Heart left ventricle (tissue), 13 donors: ENCODE data around the gene MPG.

Experiments used
- POLR2A ChIP-seq, 2 donors: fragments of 450-650 bp; IDR thresholded peaks; one replicate each; pipeline ENCODE4 v1.6.1; 2017; ENCODE audit warnings: antibody characterized with exemption in 2 of 2, mild to moderate bottlenecking in 2 of 2, moderate library complexity in 2 of 2
- TF ChIP-seq, protein P1 (sequence below), 12 donors: fragments of 200-600 bp; sonication (generic) in 4 of 12; IDR thresholded peaks; one replicate each; pipeline versions ENCODE4 v1.5.0 to v1.8.0; 2018 to 2022; ENCODE audit warnings: antibody characterized with exemption in 12 of 12, mild to moderate bottlenecking in 5 of 12
- donor health status: ischemic (EF 13 %, LVEDD 7.1; RV severe dilation, severe dysfunction).
- donor health status: DM: no; HTN: yes; CAD: no.
- donor health status: DM: no; HTN: no; CAD: no.
- donor health status: ischemic (EF 25% LVEDD 6.9; RV normal size, moderate dysfunction).
- donor health status: ischemic (EF 25% LVEDD 5.7; RV mildly dilated, moderate dysfunction).
- donor health status: ischemic (EF 35%, LVEDD 5.7; RV mildly dilated, moderate dysfunction).
- donor health status: nonischemic (EF 11% LVEDD 7.7; RV severe dilation, severe dysfunction).
- donor health status: DM: yes; HTN: yes; CAD: no.
- donor health status: PGD.
- donor health status: ischemic (EF 29% LVEDD 5.4; RV normal size, mild dysfunction).
- donor health status: nonischemic (EF 23%, LVEDD 6.1; RV moderate dilation, normal function).

DNA sequence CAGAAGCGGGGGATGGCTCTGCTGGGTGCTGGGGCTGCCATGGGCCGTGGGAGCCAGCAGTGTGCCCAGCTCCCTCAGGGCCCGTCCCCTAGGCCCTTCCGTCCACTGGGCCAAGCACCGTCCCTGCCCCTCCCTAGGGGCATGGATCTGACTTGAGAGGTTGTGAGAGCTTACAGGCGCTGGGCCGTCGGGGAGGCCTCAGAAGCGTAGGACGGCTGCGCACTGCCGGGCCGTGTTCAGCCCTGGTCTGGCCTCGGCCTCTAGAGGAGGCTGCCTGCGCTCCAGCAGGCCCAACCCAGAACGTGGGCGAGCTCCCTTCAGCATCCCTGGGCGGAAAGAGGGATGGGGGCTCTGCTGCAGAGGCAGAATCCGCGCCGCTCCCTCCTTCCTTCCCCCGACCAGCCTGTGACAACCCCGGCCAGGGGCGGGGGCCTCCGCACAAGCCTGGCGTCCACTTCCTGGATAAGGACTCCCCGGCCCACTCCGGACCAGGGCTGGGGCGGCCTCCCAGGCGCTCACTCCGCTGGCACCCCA lies 685 bp upstream of the MPG start:
- TF ChIP-seq, protein P1, sequence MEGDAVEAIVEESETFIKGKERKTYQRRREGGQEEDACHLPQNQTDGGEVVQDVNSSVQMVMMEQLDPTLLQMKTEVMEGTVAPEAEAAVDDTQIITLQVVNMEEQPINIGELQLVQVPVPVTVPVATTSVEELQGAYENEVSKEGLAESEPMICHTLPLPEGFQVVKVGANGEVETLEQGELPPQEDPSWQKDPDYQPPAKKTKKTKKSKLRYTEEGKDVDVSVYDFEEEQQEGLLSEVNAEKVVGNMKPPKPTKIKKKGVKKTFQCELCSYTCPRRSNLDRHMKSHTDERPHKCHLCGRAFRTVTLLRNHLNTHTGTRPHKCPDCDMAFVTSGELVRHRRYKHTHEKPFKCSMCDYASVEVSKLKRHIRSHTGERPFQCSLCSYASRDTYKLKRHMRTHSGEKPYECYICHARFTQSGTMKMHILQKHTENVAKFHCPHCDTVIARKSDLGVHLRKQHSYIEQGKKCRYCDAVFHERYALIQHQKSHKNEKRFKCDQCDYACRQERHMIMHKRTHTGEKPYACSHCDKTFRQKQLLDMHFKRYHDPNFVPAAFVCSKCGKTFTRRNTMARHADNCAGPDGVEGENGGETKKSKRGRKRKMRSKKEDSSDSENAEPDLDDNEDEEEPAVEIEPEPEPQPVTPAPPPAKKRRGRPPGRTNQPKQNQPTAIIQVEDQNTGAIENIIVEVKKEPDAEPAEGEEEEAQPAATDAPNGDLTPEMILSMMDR (IDR thresholded peaks at IDR 0.05) = no peak
- TF ChIP-seq POLR2A (IDR thresholded peaks at IDR 0.05) = no peak
